CD14-positive monocyte (primary cell): Measurements from ENCODE around the gene ISY1. TPM values are rescaled to one million over a fixed set of nuclear protein-coding genes. Genes with fewer than 3 reads are reported as not detected.
"Not testable (repeated sequence)": the region's sequence is repeated elsewhere in the genome, so short reads cannot be mapped to it uniquely, and the experiment has no call there.

Source experiments
- DNase-seq, 3 donors: peaks; one replicate each; pipeline ENCODE4 v3.0.0-alpha.2; 2011 to 2022
- H2AFZ ChIP-seq: 2 replicates; pipeline ENCODE4 v1.6.0; 2012; ENCODE audit warnings: mild to moderate bottlenecking, low read depth, low read length, inconsistent platforms; ENCODE audit not compliant: insufficient read depth, poor library complexity, severe bottlenecking
- H3K27ac ChIP-seq, 2 donors: 1 replicate in 1 of 2; 2 replicates in 1 of 2; pipeline ENCODE4 v1.5.1; 2012 to 2013; ENCODE audit warnings: low read length in 2 of 2, control low read depth in 1 of 2, inconsistent platforms in 1 of 2, low read depth in 1 of 2, mild to moderate bottlenecking in 1 of 2
- H3K27me3 ChIP-seq, 2 donors: one replicate each; pipeline versions ENCODE4 v1.6.0 to v1.6.1; 2011 to 2013; ENCODE audit warnings: low read length in 2 of 2; ENCODE audit not compliant: control insufficient read depth in 2 of 2, insufficient read depth in 2 of 2
- H3K36me3 ChIP-seq, 2 donors: replicated peaks in 1 of 2; 1 replicate in 1 of 2; 2 replicates in 1 of 2; pipeline versions ENCODE4 v1.5.1 to v1.6.1; 2012 to 2013; ENCODE audit warnings: low read length in 2 of 2, control low read depth in 1 of 2, inconsistent platforms in 1 of 2, mild to moderate bottlenecking in 1 of 2; ENCODE audit not compliant: insufficient read depth in 2 of 2, control insufficient read depth in 1 of 2
- H3K4me1 ChIP-seq, 2 donors: 1 replicate in 1 of 2; 2 replicates in 1 of 2; pipeline versions ENCODE4 v1.5.1 to v1.6.1; 2012 to 2013; ENCODE audit warnings: low read length in 2 of 2, control low read depth in 1 of 2, inconsistent platforms in 1 of 2, mild to moderate bottlenecking in 1 of 2, moderate library complexity in 1 of 2; ENCODE audit not compliant: insufficient read depth in 2 of 2, control insufficient read depth in 1 of 2
- H3K4me2 ChIP-seq: replicated peaks from 2 replicates; pipeline ENCODE3; 2012; ENCODE audit warnings: low read length, moderate library complexity, mild to moderate bottlenecking; ENCODE audit not compliant: poor library complexity, severe bottlenecking; ENCODE audit errors: extremely low read depth
- H3K4me3 ChIP-seq, 3 experiments: fragments of 200-600 bp in 1 of 3; sonication (generic) in 1 of 3; replicated peaks in 1 of 3; 1 replicate in 2 of 3; 2 replicates in 1 of 3; pipeline ENCODE4 v1.5.1; 2011 to 2013; ENCODE audit warnings: low read length in 3 of 3, mild to moderate bottlenecking in 3 of 3, control low read depth in 2 of 3, low read depth in 2 of 3, inconsistent platforms in 1 of 3, moderate library complexity in 1 of 3
- H3K79me2 ChIP-seq: 2 replicates; pipeline ENCODE4 v1.6.0; 2012; ENCODE audit warnings: mild to moderate bottlenecking, control low read depth, inconsistent platforms, low read length, moderate library complexity; ENCODE audit not compliant: insufficient read depth
- H3K9ac ChIP-seq: 2 replicates; pipeline ENCODE4 v1.6.0; 2017; ENCODE audit warnings: low read length, mild to moderate bottlenecking; ENCODE audit not compliant: insufficient read depth, poor library complexity, severe bottlenecking
- H3K9me3 ChIP-seq, 2 donors: replicated peaks in 1 of 2; 1 replicate in 1 of 2; 2 replicates in 1 of 2; pipeline versions ENCODE4 v1.5.1 to v1.6.1; 2012 to 2013; ENCODE audit warnings: low read length in 2 of 2, control low read depth in 1 of 2; ENCODE audit not compliant: control insufficient read depth in 1 of 2, insufficient read depth in 1 of 2
- H4K20me1 ChIP-seq: 2 replicates; pipeline ENCODE4 v1.6.0; 2012; ENCODE audit warnings: mild to moderate bottlenecking, low read length, control low read depth, moderate library complexity; ENCODE audit not compliant: insufficient read depth
- H3K27ac Mint-ChIP-seq, 7 donors: one replicate each; pipeline ENCODE4 v1.8.0; 2020; ENCODE audit warnings: mild to moderate bottlenecking in 7 of 7, mixed read lengths in 7 of 7, moderate library complexity in 6 of 7, inconsistent platforms in 2 of 7
- H3K27me3 Mint-ChIP-seq, 3 donors: one replicate each; pipeline ENCODE4 v1.8.0; 2021 to 2022; ENCODE audit warnings: low read depth in 3 of 3, mild to moderate bottlenecking in 3 of 3, mixed read lengths in 3 of 3, moderate library complexity in 3 of 3, inconsistent platforms in 1 of 3
- H3K36me3 Mint-ChIP-seq, 2 donors: one replicate each; pipeline ENCODE4 v1.8.0; 2020; ENCODE audit warnings: mixed read lengths in 2 of 2, inconsistent platforms in 1 of 2, mild to moderate bottlenecking in 1 of 2
- H3K4me1 Mint-ChIP-seq: one replicate; pipeline ENCODE4 v1.8.0; 2020; ENCODE audit warnings: mild to moderate bottlenecking, mixed read lengths
- H3K4me3 Mint-ChIP-seq, 2 donors: one replicate each; pipeline ENCODE4 v1.8.0; 2020; ENCODE audit warnings: mild to moderate bottlenecking in 2 of 2, mixed read lengths in 2 of 2, moderate library complexity in 1 of 2
- H3K9me3 Mint-ChIP-seq, 7 donors: one replicate each; pipeline ENCODE4 v1.8.0; 2020 to 2022; ENCODE audit warnings: mixed read lengths in 7 of 7, mild to moderate bottlenecking in 6 of 7, moderate library complexity in 6 of 7, inconsistent platforms in 2 of 7
- WGBS: methylation state at CpG from one replicate; pipeline ENCODE4 v1.1.5; 2013; ENCODE audit warnings: missing lambda C conversion rate; ENCODE audit not compliant: insufficient coverage; 5-methylcytosine and 5-hydroxymethylcytosine counted together
- intact Hi-C, 2 donors: fragments of 100-400 bp; cut with micrococcal nuclease; formaldehyde crosslinking; loops; one replicate each; pipeline versions ENCODE4 v1.15.0 to v1.15.1; 2023
- polyA plus RNA-seq, 3 donors: library from polyadenylated mRNA; depleted of rRNA in 1 of 3; unstranded in 2 of 3; stranded (reverse) in 1 of 3; fragments of 300-500 nt in 2 of 3; fragments of >200 nt in 1 of 3; fragmentation: Illumina TruSeq in 2 of 3; gene quantifications; 1 replicate in 2 of 3; 2 replicates in 1 of 3; pipeline ENCODE4 v1.2.3, GENCODE V29; 2012 to 2021
- TF ChIP-seq, protein P1 (sequence below): fragments of 200-600 bp; IDR thresholded peaks from one replicate; pipeline ENCODE4 v1.8.0; 2022; ENCODE audit warnings: antibody characterized with exemption, mild to moderate bottlenecking

The ISY1 gene
- polyA plus RNA-seq, 3 donors = 25.2 to 70.7 (median 67.9) TPM

DNA sequence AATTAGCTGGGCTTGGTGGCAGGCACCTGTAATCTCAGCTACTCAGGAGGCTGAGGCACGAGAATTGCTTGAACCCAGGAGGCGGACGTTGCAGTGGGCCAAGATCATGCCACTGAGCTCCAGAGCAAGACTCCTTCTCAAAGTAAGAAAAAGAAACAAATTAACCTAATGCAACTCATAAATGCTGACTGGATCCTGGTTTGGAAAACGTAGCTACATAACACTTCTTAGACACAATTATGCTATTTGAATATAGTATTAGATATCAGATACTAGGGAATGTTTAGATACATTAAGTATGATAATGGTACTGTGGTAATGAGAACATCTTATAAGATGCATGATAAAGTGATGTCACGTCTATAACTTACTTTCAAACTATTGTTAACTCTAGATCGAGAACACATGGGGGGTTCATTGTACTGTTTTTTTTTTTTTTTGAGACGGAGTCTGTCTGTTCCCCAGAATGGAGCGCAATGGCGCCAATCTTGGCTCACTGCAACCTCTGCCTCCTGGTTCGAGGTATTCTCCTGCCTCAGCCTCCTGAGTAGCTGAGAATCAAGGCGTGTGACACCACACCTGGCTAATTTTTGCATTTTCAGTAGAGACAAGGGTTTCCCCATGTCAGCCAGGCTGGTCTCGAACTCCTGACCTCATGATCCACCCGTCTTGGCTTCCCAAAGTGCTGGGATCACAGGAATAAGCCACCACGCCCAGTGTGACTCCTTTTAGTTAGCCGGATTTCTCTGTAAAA is 5.9 kb upstream of the ISY1 start:
- 93% methylated on average over 11 of the region's 15 CpGs for WGBS
- no peaks in the 10 kb centered on the region for H3K27me3 Mint-ChIP-seq
- H3K36me3 Mint-ChIP-seq = peaks cover 50 to 66% of the 10 kb centered on the region in 2 donors
- no peaks in the 10 kb centered on the region for H3K9me3 Mint-ChIP-seq
- H3K9ac ChIP-seq = no peak overlapping the region
- H3K27ac Mint-ChIP-seq = peak overlapping the region in 2 of 7 donors; percentile 27 to 30
- no peaks in the 10 kb centered on the region for H3K9me3 ChIP-seq
- no peak overlapping the region for H3K4me3 Mint-ChIP-seq
- peaks cover 71% of the 10 kb centered on the region for H4K20me1 ChIP-seq
- H3K4me1 ChIP-seq = peaks cover 14 to 18% of the 10 kb centered on the region in 2 donors
- intact Hi-C loops = no loop called here
- no peak overlapping the region for H3K27ac ChIP-seq
- peaks cover 16% of the 10 kb centered on the region for H3K4me1 Mint-ChIP-seq
- no peak overlapping the region for H2AFZ ChIP-seq
- H3K36me3 ChIP-seq = peaks cover 57 to 59% of the 10 kb centered on the region in 2 donors
- H3K4me2 ChIP-seq = no peak overlapping the region
- DNase-seq = no peak
- H3K79me2 ChIP-seq = peaks cover 46% of the 10 kb centered on the region
- no peaks in the 10 kb centered on the region for H3K27me3 ChIP-seq
- TF ChIP-seq, protein P1, sequence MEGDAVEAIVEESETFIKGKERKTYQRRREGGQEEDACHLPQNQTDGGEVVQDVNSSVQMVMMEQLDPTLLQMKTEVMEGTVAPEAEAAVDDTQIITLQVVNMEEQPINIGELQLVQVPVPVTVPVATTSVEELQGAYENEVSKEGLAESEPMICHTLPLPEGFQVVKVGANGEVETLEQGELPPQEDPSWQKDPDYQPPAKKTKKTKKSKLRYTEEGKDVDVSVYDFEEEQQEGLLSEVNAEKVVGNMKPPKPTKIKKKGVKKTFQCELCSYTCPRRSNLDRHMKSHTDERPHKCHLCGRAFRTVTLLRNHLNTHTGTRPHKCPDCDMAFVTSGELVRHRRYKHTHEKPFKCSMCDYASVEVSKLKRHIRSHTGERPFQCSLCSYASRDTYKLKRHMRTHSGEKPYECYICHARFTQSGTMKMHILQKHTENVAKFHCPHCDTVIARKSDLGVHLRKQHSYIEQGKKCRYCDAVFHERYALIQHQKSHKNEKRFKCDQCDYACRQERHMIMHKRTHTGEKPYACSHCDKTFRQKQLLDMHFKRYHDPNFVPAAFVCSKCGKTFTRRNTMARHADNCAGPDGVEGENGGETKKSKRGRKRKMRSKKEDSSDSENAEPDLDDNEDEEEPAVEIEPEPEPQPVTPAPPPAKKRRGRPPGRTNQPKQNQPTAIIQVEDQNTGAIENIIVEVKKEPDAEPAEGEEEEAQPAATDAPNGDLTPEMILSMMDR = no peak
- no peak overlapping the region for H3K4me3 ChIP-seq

DNA sequence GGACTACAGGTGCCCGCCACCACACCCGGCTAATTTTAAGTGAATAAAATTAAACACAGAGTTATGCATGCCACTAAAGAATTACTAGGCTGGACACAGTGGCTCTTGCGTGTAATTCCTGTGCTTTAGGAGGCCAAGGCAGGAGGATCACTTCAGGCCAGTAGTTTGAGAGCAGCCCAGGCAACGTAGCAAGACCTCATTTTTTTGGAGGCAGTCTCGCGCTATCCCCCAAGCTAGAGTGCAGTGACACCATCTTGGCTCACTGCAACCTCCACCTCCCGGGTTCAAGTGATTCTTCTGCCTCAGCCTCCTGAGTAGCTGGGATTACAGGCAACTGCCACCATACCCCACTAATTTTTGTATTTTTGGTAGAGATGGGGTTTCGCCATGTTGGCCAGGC is 4.7 kb upstream of the ISY1 start:
- H3K27me3 Mint-ChIP-seq, H3K4me3 ChIP-seq, DNase-seq, intact Hi-C loops, H3K9me3 ChIP-seq, H3K4me3 Mint-ChIP-seq, H3K27ac ChIP-seq, H3K4me2 ChIP-seq, H2AFZ ChIP-seq, H3K9ac ChIP-seq, H3K9me3 Mint-ChIP-seq, H3K27me3 ChIP-seq: not testable (repeated sequence)
- Histone ChIP-seq H3K4me1 (peaks cover 15 to 20% of the 10 kb centered on the region in 2 donors), H4K20me1 (peaks cover 59% of the 10 kb centered on the region), H3K79me2 (peaks cover 35% of the 10 kb centered on the region), H3K36me3 (peaks cover 45 to 48% of the 10 kb centered on the region in 2 donors)
- H3K4me1 Mint-ChIP-seq = peaks cover 16% of the 10 kb centered on the region
- WGBS = 98% methylated on average over 6 of the region's 8 CpGs
- peak overlapping the region in 3 of 7 donors; percentile 55 to 73 (median 62) for H3K27ac Mint-ChIP-seq
- peaks cover 41 to 55% of the 10 kb centered on the region in 2 donors for H3K36me3 Mint-ChIP-seq
